H1 (cell line): Measurements from ENCODE around the gene SNX13. TPM values are rescaled to one million over a fixed set of nuclear protein-coding genes. Genes with fewer than 3 reads are reported as not detected.

Source experiments
- CTCF ChIA-PET: fragments of 300-600 bp; sonication (Branson Sonifier 250); formaldehyde crosslinking; loops from one replicate; lab custom pipeline; 2021; ENCODE audit not compliant: partially characterized antibody; lab: Charles Lee
- POLR2A ChIA-PET: fragments of 300-600 bp; sonication (Branson Sonifier 250); formaldehyde crosslinking; loops from one replicate; lab custom pipeline; 2021; ENCODE audit warnings: inconsistent platforms; ENCODE audit not compliant: partially characterized antibody; lab: Charles Lee
- DNase-seq, 2 experiments: peaks; one replicate each; pipeline versions ENCODE4 v3.0.0 to v3.0.0-alpha.2; 2010 to 2022; ENCODE audit warnings: low spot score in 2 of 2, low read depth in 1 of 2, mixed read lengths in 1 of 2
- FAIRE-seq: peaks from 2 replicates; lab custom pipeline; 2011; peaks lifted over from hg19 to GRCh38; lab: Jason Lieb, UNC
- H2AFZ ChIP-seq: 2 replicates; pipeline ENCODE4 v1.8.1; 2012; ENCODE audit warnings: low read length, inconsistent platforms
- H2AK5ac ChIP-seq: 2 replicates; pipeline ENCODE4 v1.6.1; 2013; ENCODE audit warnings: low read depth, low read length
- H2BK120ac ChIP-seq: replicated peaks from 2 replicates; pipeline ENCODE3; 2013; ENCODE audit warnings: low read depth, low read length, inconsistent platforms
- H2BK12ac ChIP-seq: 2 replicates; pipeline ENCODE4 v1.6.1; 2013; ENCODE audit warnings: low read depth, low read length
- H2BK15ac ChIP-seq: 2 replicates; pipeline ENCODE4 v1.6.1; 2013; ENCODE audit warnings: low read length
- H2BK20ac ChIP-seq: 2 replicates; pipeline ENCODE4 v1.6.1; 2013; ENCODE audit warnings: low read length
- H2BK5ac ChIP-seq: 2 replicates; pipeline ENCODE4 v1.6.1; 2013; ENCODE audit warnings: low read depth, low read length
- H3K14ac ChIP-seq: 2 replicates; pipeline ENCODE4 v1.6.1; 2013; ENCODE audit warnings: inconsistent platforms; ENCODE audit not compliant: insufficient read length
- H3K18ac ChIP-seq: 2 replicates; pipeline ENCODE4 v1.6.1; 2013; ENCODE audit warnings: low read length; ENCODE audit errors: extremely low read depth
- H3K23ac ChIP-seq: 2 replicates; pipeline ENCODE4 v1.6.1; 2013; ENCODE audit warnings: inconsistent platforms; ENCODE audit not compliant: insufficient read length
- H3K23me2 ChIP-seq: 2 replicates; pipeline ENCODE4 v1.6.1; 2013; ENCODE audit warnings: low read depth, low read length
- H3K27ac ChIP-seq: 2 replicates; pipeline ENCODE4 v1.6.1; 2011; ENCODE audit warnings: low read depth, low read length, inconsistent platforms
- H3K27me3 ChIP-seq, 4 experiments: replicated peaks in 1 of 4; 1 replicate in 1 of 4; 2 replicates in 3 of 4; pipeline versions ENCODE4 v1.6.1 to v1.8.1; 2011 to 2013; ENCODE audit warnings: low read length in 3 of 4, mild to moderate bottlenecking in 3 of 4, inconsistent platforms in 2 of 4, mixed read lengths in 2 of 4, moderate library complexity in 1 of 4; ENCODE audit not compliant: control insufficient read depth in 3 of 4, insufficient read depth in 3 of 4; ENCODE audit errors: extremely low read depth in 1 of 4
- H3K36me3 ChIP-seq, 4 experiments: 2 replicates each; pipeline versions ENCODE4 v1.6.1 to v1.8.1; 2011 to 2013; ENCODE audit warnings: mild to moderate bottlenecking in 4 of 4, low read length in 3 of 4, moderate library complexity in 2 of 4, control low read depth in 1 of 4, inconsistent platforms in 1 of 4; ENCODE audit not compliant: insufficient read depth in 4 of 4, control insufficient read depth in 2 of 4
- H3K4ac ChIP-seq: replicated peaks from 2 replicates; pipeline ENCODE3; 2013; ENCODE audit warnings: low read length, low read depth, mixed read lengths, inconsistent platforms; ENCODE audit not compliant: insufficient read length
- H3K4me1 ChIP-seq, 4 experiments: replicated peaks in 1 of 4; 1 replicate in 1 of 4; 2 replicates in 3 of 4; pipeline versions ENCODE4 v1.6.1 to v1.8.1; 2011 to 2013; ENCODE audit warnings: low read length in 3 of 4, inconsistent platforms in 2 of 4, mixed read lengths in 1 of 4; ENCODE audit not compliant: insufficient read depth in 4 of 4, control insufficient read depth in 3 of 4
- H3K4me2 ChIP-seq, 2 experiments: 2 replicates each; pipeline versions ENCODE4 v1.6.1 to v1.8.1; 2011 to 2013; ENCODE audit warnings: low read depth in 2 of 2, low read length in 2 of 2, control low read depth in 1 of 2, inconsistent platforms in 1 of 2, mild to moderate bottlenecking in 1 of 2; ENCODE audit not compliant: insufficient read depth in 1 of 2
- H3K4me3 ChIP-seq, 4 experiments: fragments of 200-600, 300-600 bp in 1 of 4; sonication (generic), shearing (Covaris generic), sonication (Bioruptor Twin) in 1 of 4; 2 replicates each; pipeline versions ENCODE4 v1.5.1 to v1.8.1; 2011 to 2016; ENCODE audit warnings: low read length in 4 of 4, low read depth in 3 of 4, control low read depth in 2 of 4, inconsistent platforms in 2 of 4, mild to moderate bottlenecking in 2 of 4, mixed read lengths in 1 of 4, moderate library complexity in 1 of 4; ENCODE audit not compliant: insufficient read depth in 2 of 4; ENCODE audit errors: extremely low read depth in 1 of 4
- H3K56ac ChIP-seq: replicated peaks from 2 replicates; pipeline ENCODE3; 2013; ENCODE audit warnings: low read depth, mild to moderate bottlenecking, mixed read lengths, low read length, inconsistent platforms; ENCODE audit not compliant: insufficient read length
- H3K79me1 ChIP-seq: 2 replicates; pipeline ENCODE4 v1.6.1; 2013; ENCODE audit warnings: low read depth, low read length, control low read depth
- H3K79me2 ChIP-seq, 2 experiments: 2 replicates each; pipeline versions ENCODE4 v1.6.1 to v1.8.1; 2012 to 2013; ENCODE audit warnings: low read length in 2 of 2, mild to moderate bottlenecking in 2 of 2, inconsistent platforms in 1 of 2; ENCODE audit not compliant: insufficient read depth in 2 of 2, control insufficient read depth in 1 of 2
- H3K9ac ChIP-seq, 4 experiments: replicated peaks in 1 of 4; 1 replicate in 1 of 4; 2 replicates in 3 of 4; pipeline versions ENCODE4 v1.6.1 to v1.8.1; 2011 to 2013; ENCODE audit warnings: low read depth in 3 of 4, low read length in 3 of 4, control low read depth in 2 of 4, mild to moderate bottlenecking in 2 of 4, moderate library complexity in 2 of 4, inconsistent platforms in 1 of 4; ENCODE audit errors: extremely low read depth in 1 of 4
- H3K9me3 ChIP-seq, 2 experiments: 2 replicates each; pipeline versions ENCODE4 v1.6.1 to v1.8.1; 2012 to 2013; ENCODE audit warnings: mild to moderate bottlenecking in 2 of 2, moderate library complexity in 2 of 2, control low read depth in 1 of 2, inconsistent platforms in 1 of 2, low read depth in 1 of 2, low read length in 1 of 2, mixed read lengths in 1 of 2; ENCODE audit not compliant: insufficient read depth in 2 of 2
- H4K20me1 ChIP-seq, 2 experiments: replicated peaks in 1 of 2; 2 replicates each; pipeline versions ENCODE3 to v1.8.1; 2011 to 2013; ENCODE audit warnings: inconsistent platforms in 2 of 2, low read length in 2 of 2, mild to moderate bottlenecking in 1 of 2; ENCODE audit not compliant: insufficient read depth in 2 of 2, control insufficient read depth in 1 of 2
- H4K5ac ChIP-seq: 2 replicates; pipeline ENCODE4 v1.6.1; 2013; ENCODE audit warnings: low read length, low read depth, mixed read lengths, inconsistent platforms; ENCODE audit not compliant: insufficient read length
- H4K8ac ChIP-seq: 2 replicates; pipeline ENCODE4 v1.8.0; 2013; ENCODE audit warnings: mild to moderate bottlenecking, moderate library complexity, low read length, inconsistent platforms; ENCODE audit not compliant: insufficient read depth; ENCODE audit errors: extremely low read depth
- H4K91ac ChIP-seq: replicated peaks from 2 replicates; pipeline ENCODE3; 2013; ENCODE audit warnings: low read length, mixed read lengths, inconsistent platforms; ENCODE audit not compliant: insufficient read length
- BCL11A ChIP-seq, 2 experiments: IDR thresholded peaks; one replicate each; pipeline ENCODE4 v1.6.1; 2011; ENCODE audit warnings: low read depth in 2 of 2, low read length in 2 of 2, mild to moderate bottlenecking in 2 of 2
- CEBPB ChIP-seq: IDR thresholded peaks from 2 replicates; pipeline ENCODE4 v1.6.1; 2012; ENCODE audit warnings: low read depth, low read length
- EZH2 ChIP-seq: fragments of 200-600 bp; sonication (generic); IDR thresholded peaks from 2 replicates; pipeline ENCODE4 v1.7.1; 2012; ENCODE audit warnings: low read depth, mild to moderate bottlenecking, moderate library complexity, low read length, inconsistent platforms; ENCODE audit not compliant: severe bottlenecking
- MAFK ChIP-seq: IDR thresholded peaks from 2 replicates; pipeline ENCODE4 v1.6.1; 2012; ENCODE audit warnings: low read depth, mild to moderate bottlenecking, improper control_type of control experiment, low read length
- TCF12 ChIP-seq: IDR thresholded peaks from 2 replicates; pipeline ENCODE4 v1.6.1; 2011; ENCODE audit warnings: low read depth, mild to moderate bottlenecking, low read length
- WGBS, 2 experiments: shearing (Covaris generic) in 1 of 2; methylation state at CpG; one replicate each; pipeline versions ENCODE4 v1.1.6 to v1.1.7; 2013 to 2015; ENCODE audit warnings: low lambda C conversion rate in 2 of 2, mixed read lengths in 2 of 2, inconsistent platforms in 1 of 2, low coverage in 1 of 2, missing lambda C conversion rate in 1 of 2; ENCODE audit not compliant: insufficient replicate concordance in 2 of 2, insufficient coverage in 1 of 2, insufficient read length in 1 of 2; ENCODE audit errors: extremely low coverage in 1 of 2, missing lambda C conversion rate in 1 of 2; 5-methylcytosine and 5-hydroxymethylcytosine counted together
- polyA plus RNA-seq, 7 experiments: library from polyadenylated mRNA; depleted of rRNA in 3 of 7; stranded (reverse) in 5 of 7; unstranded in 2 of 7; fragments of >200 nt in 5 of 7; fragments of 200-250 nt in 2 of 7; gene quantifications; 1 replicate in 5 of 7; 2 replicates in 1 of 7; 4 replicates in 1 of 7; pipeline versions ENCODE4 v1.2.1 to v1.2.3, GENCODE V29; 2011 to 2013; ENCODE audit warnings: missing spikeins in 2 of 7, mixed read lengths in 2 of 7
- total RNA-seq: library from RNA; stranded (reverse); fragmentation: NEBNext Ultra II Directional; extraction: Animal tissue kit (Norgen Biotek cat#: 25700); gene quantifications from 2 replicates; pipeline ENCODE4 v1.2.1, GENCODE V29; 2021

Gene SNX13
- total and polyA plus RNA-seq, 2 of the 8 experiments (the other 6 are each of a cell fraction or from before 2014, with no cell fraction given) = 5.5 to 27.4 TPM

GRCh38 chr7:17830206-17830605, 110.1 kb downstream of the SNX13 start:
- no peak overlapping the region for H4K5ac ChIP-seq
- CTCF ChIA-PET = no interaction called here
- no peaks in the 10 kb centered on the region for H3K79me1 ChIP-seq
- H3K9me3 ChIP-seq = no peaks in the 10 kb centered on the region
- POLR2A ChIA-PET = no interaction called here
- H2BK20ac ChIP-seq = no peak overlapping the region
- no peaks in the 10 kb centered on the region for H4K20me1 ChIP-seq
- H3K79me2 ChIP-seq = no peaks in the 10 kb centered on the region
- H3K9ac ChIP-seq = no peak overlapping the region
- no peak overlapping the region for H3K27ac ChIP-seq
- no peak overlapping the region for H4K91ac ChIP-seq
- H2BK120ac ChIP-seq = no peak overlapping the region
- H3K4ac ChIP-seq = no peak overlapping the region
- no peaks in the 10 kb centered on the region for H3K27me3 ChIP-seq
- no peak overlapping the region for H2AK5ac ChIP-seq
- 93% methylated on average over 1 of the region's 1 CpG; no CpG with 5 or more reads in 1 of the 2 experiments for WGBS, 2 experiments
- H3K4me3 ChIP-seq = no peak overlapping the region
- no peak overlapping the region for H4K8ac ChIP-seq
- H2AFZ ChIP-seq = no peak overlapping the region
- H3K14ac ChIP-seq = no peak overlapping the region
- no peak overlapping the region for H2BK15ac ChIP-seq
- H3K23me2 ChIP-seq = no peaks in the 10 kb centered on the region
- DNase-seq (no peak), FAIRE-seq (no peak)
- H3K4me1 ChIP-seq = no peaks in the 10 kb centered on the region
- H3K36me3 ChIP-seq = no peaks in the 10 kb centered on the region; a peak in 1 of 8 replicates
- no peak overlapping the region for H3K18ac ChIP-seq
- no peak overlapping the region for H3K4me2 ChIP-seq
- H2BK12ac ChIP-seq = no peak overlapping the region
- TF ChIP-seq BCL11A (IDR thresholded peaks at IDR 0.05; ENCODE audit: low read depth in 2 of 2, low read length in 2 of 2) (no peak), MAFK (no peak), EZH2 (no peak), TCF12 (no peak), CEBPB (no peak)
- H3K56ac ChIP-seq = no peak overlapping the region
- H2BK5ac ChIP-seq = no peak overlapping the region
- no peak overlapping the region for H3K23ac ChIP-seq
